ENCODE results near the gene SLC29A1.

SLC29A1 gene

GRCh38 chr6:44270526-44271405 is 47.4 kb downstream of the SLC29A1 start:
- DNase-seq: no peak

GRCh38 chr6:44271406-44271723 is 48.0 kb downstream of the SLC29A1 start:
- DNase-seq: no peak

- no peak for DNase-seq
Observed at GRCh38 chr6:44271914-44272313, 48.5 kb downstream of the SLC29A1 start.

- DNase-seq: no peak
Observed at GRCh38 chr6:44272529-44272928, 49.1 kb downstream of the SLC29A1 start.

- no peak for DNase-seq
Observed at GRCh38 chr6:44272999-44273566, 49.7 kb downstream of the SLC29A1 start.

GRCh38 chr6:44273617-44274016 is 50.2 kb downstream of the SLC29A1 start:
- DNase-seq: no peak

GRCh38 chr6:44275271-44275748 is 51.9 kb downstream of the SLC29A1 start:
- no peak for DNase-seq

GRCh38 chr6:44275749-44276648 is 52.6 kb downstream of the SLC29A1 start:
- DNase-seq: no peak

GRCh38 chr6:44276667-44277640 is 53.6 kb downstream of the SLC29A1 start:
- no peak for DNase-seq

GRCh38 chr6:44277763-44278162 is 54.4 kb downstream of the SLC29A1 start:
- DNase-seq: no peak

- no peak for DNase-seq
Observed at GRCh38 chr6:44278315-44278714, 54.9 kb downstream of the SLC29A1 start.

GRCh38 chr6:44278774-44279697 is 55.6 kb downstream of the SLC29A1 start:
- DNase-seq: no peak
